Right ventricle myocardium inferior (tissue), 1 donor: Measurements from ENCODE around the gene PRKAG2. TPM values are rescaled to one million over a fixed set of nuclear protein-coding genes. Genes with fewer than 3 reads are reported as not detected.
"Not testable (repeated sequence)": the region's sequence is repeated elsewhere in the genome, so short reads cannot be mapped to it uniquely, and the experiment has no call there.

Experiments
- ATAC-seq: fragments of 200-7000 bp; cut with Tn5 transposase; one replicate; pipeline ENCODE4 v1.9.1; 2020; ENCODE audit warnings: mild to moderate bottlenecking, moderate library complexity
- DNase-seq: peaks from one replicate; pipeline ENCODE4 v3.0.0; 2021; ENCODE audit errors: missing footprints
- intact Hi-C: fragments of 100-400 bp; cut with DNase I; formaldehyde crosslinking; loops from one replicate; pipeline ENCODE4 v1.11.0; 2022
- total RNA-seq: library from RNA; stranded (reverse); fragmentation: NEBNext Ultra II Directional; extraction: Animal tissue kit (Norgen Biotek cat#: 25700); gene quantifications from one replicate; pipeline ENCODE4 v1.2.1, GENCODE V29; 2021
- donor health status: DM: no; HTN: yes; CAD: no; lungs with severe emphysema.

The PRKAG2 gene
- total RNA-seq, 1 donor from 2014 or later = 122 TPM

DNA sequence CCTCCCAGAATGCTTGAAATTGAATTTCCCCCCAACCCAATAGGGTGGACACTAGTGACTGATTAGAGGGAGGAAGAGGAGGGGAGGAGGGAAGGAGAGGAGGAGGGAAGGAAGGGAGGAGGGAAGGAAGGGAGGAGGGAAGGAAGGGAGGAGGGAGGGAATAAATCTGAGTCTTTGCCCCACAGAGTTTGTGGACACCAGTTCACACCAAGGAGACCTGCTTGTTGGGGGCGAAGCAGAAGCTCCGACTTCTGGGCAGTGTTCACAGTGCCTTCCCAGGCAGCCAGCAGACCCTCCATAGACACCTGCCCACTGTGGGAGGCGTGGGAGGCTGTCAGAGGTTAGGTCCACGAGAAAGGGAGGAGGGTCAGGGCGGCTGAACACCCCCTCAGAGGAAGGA lies 44.8 kb downstream of the PRKAG2 start:
- ATAC-seq = no peak

DNA sequence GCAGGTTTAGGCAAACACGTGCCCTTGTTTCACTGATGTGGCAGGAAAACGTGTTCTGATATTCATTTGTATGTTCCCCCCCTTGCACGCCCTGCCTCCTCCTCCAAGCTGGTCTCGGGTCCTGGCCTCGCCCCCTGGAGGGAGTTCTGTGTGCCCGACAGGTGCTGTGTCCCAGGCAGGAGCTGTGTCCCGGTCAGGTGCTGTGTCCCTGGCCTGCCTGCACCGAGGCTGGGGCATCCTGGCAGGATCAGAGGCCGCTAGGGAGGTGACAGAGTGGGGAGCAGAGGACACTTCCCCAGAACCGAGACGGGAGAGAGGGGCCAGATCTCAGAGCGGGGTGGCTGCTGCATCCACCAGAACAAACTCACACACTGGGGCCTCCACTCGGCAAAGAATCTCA lies 45.3 kb downstream of the PRKAG2 start:
- intact Hi-C loops = no loop called here
- no peak for ATAC-seq
- no peak for DNase-seq

More for the DNA sequence above, 44.8 kb downstream of the PRKAG2 start:
- intact Hi-C loops = no loop called here
- DNase-seq = no peak

DNA sequence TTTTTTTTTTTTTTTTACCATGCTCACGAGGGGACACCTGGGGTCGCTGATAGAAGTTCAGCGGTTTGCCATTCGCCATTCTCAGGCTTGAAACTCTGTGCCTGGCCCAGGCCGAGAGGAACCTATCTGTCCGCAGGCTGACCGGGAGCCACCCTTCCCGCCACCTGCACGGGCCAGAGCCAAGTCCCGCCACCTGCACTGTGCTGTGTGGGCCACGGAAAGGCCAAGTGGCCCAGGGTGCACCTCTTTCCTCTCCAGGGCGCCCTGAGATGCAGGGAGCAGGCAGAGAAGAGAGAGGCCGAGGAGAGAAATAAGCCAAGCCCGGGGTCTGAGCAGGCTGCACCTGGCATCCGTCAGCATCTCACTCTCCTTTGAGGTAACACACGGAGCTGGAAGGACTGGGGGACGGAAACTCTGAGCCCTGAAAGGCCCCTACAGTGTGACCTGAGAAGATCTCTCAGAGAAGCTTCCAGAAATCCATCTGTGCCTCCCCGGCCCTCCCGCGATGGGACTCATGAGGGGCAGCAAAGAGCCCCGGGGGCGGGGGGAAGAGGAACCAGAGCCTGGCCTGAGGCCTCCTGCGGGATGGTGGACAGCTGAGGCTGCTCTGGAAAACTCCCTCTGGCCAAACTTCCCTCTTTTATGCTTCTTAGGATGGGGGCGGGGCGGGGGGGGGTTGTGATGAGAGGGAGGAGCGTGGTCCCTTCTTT lies 46.6 kb downstream of the PRKAG2 start:
- intact Hi-C loops = no loop called here
- DNase-seq (peak; percentile 68), ATAC-seq (no peak)

DNA sequence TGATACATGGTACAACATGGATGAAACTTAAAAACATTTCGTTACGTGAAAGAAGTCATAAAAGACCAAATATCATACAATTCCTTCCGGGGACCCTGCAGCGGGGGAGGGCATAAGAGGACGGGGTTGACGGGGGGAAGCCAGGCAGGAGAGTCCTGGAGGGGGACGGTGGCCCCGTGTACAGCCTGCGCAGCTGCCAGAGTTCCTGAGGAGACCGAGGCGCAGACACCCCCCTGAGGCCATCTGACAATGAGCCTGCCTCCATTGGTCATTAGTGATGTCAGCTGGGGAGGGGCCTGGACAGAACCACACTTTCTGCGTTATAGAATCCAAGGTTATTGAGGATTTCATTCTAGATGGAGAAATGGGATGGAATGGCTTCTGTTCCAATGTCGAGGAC lies 47.2 kb downstream of the PRKAG2 start:
- DNase-seq = no peak
- no peak for ATAC-seq
- intact Hi-C loops = no loop called here

DNA sequence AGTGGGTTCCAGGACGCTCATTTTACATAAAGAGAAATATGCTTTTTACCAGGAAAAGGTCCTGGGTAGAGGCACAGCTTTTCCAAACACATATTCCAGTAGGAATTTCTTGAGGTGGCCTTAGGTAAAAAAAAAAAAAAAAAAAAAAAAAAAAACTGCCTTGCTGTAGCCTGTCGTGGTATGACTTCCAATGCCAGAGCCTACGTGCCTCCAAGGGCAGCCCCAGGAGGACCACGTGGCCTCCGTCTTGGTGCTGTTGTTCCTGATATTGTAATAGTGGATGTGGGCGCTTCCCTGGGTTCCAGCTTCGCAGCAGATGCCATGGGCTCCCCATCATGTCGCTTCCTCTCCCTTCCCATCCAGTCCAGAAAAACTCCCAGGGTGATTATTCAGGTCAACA lies 49.3 kb downstream of the PRKAG2 start:
- ATAC-seq = no peak
- DNase-seq = no peak
- intact Hi-C loops = no loop called here

- ATAC-seq, intact Hi-C loops, DNase-seq: not testable (repeated sequence)
These were observed 50.6 kb downstream of the PRKAG2 start for GRCh38 chr7:151826316-151826715.

- DNase-seq = no peak
- intact Hi-C loops = no loop called here
- no peak for ATAC-seq
These were observed 51.2 kb downstream of the PRKAG2 start for GRCh38 chr7:151825721-151826120.

DNA sequence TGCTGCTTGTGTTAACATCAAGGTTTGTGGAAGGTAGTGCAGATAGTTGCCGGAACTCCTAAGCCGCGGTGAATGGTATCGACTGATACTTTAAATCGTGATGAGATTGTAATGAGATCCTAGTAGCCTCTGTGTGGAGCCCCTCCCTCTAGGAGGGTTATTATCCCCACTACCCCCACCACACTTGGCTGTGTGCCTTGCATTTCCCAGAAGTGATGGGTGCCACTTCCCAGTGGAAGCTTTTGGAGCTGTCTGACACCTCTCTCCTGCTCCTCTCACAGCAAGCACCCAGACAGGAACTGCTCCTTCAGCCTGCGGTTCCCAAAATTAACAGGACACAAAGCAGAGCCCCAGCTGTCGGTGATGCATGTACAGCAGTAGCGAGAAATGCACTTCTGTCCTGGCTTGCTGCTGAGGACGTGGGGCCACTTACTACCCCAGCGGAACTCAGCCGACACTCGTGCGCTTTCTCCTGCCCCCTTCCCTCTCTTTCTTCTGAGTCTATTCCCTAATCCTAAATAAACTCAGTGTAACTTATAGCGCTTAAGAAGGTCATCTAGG lies 52.5 kb downstream of the PRKAG2 start:
- intact Hi-C loops = no loop called here
- peak; percentile 64 for DNase-seq
- no peak for ATAC-seq

DNA sequence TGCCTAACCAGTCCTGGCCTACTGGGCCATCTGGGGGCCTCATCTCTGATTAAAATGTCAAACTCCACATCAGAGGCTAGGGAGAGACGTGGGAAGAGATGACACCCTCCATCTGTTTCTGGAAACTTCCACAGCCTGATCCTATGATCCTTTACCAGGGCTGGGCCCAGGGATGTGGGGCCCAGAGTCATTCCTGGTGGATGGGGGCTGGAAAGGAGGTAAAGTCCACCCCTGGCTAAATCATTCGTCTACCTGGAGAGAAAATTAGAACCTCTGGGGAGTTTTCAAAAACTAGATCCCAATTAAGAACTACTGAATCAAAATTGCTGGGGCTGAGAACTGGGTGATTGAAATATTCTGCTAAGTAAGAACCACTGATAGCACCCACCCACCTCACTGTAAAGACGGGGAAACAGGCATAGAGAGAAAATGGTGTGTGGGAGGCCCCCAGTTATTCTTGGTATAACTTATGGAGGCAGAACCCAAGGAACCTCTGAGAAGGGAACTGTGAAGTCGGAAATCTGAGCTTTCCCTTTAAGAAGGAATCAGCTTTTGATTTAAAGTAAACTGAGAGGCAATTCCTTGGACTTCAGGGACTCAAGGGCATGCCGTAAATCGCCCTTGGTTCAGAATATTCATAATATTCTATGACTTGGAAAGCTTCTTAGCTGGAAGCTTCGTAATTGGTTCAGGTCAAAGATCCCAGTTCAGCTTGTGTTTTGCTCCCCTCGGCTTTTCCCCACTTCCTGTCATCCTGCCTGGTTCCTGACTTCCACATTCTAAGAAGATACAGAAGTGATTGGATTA lies 53.1 kb downstream of the PRKAG2 start:
- DNase-seq (no peak), ATAC-seq (no peak)
- intact Hi-C loops = no loop called here

- DNase-seq (peak; percentile 59), ATAC-seq (no peak)
- intact Hi-C loops = no loop called here
These were observed 54.3 kb downstream of the PRKAG2 start for GRCh38 chr7:151822541-151823181.

DNA sequence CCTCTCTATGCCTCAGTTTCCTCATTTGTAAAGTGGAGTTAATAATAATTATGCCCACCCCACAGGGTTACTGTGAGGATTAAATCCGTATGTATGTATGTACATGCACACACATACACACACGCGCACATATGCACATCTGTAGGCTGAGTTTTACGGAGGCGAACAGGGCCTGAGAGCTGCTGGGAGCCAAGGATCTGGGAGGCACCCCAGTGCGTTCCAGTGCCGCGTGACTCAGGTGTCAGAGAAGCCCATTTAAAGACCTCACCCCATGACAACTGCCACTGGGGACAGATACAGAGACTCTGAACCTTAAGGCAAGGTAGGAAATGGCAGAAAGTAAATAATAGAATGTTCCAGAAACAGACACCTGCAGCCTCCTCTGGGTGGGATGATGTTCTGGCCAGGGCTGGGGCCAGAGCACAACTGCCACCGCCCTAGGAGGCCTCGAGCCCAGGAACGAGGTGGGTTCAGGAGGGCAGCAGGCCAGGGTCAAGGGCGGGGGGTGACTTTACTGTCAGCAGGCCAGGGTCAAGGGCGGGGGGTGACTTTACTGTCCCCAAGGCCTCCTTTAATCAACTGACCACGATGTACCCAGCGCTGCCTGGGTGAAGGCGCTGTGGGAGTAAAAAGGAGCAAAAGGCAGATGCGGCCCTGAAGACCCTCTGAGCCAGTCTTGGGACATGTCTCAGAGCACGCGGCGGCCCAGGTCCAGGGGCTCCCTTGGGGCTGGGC lies 54.9 kb downstream of the PRKAG2 start:
- intact Hi-C loops = no loop called here
- DNase-seq (no peak), ATAC-seq (no peak)

DNA sequence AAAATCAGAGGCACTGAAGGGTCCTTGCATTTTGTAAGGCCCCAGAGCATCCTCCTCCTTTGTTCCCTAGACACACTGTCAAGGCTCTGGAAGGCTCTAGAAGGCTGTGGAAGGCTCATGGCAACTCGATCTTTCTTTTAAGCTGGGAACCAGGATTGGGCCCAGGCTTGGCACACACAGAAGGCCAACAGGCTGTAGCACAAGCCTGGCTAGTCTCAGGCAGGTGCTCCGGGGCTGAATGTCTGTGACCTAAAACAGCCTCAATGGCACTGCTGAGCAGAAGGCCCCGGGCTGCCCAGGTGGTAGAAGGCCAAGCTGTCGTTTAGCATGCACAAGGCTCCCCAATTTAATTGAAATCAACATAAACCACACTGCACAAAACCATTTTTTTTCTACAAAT lies 55.7 kb downstream of the PRKAG2 start:
- DNase-seq = no peak
- intact Hi-C loops = no loop called here
- ATAC-seq = no peak

GRCh38 chr7:151820491-151821105 lies 56.3 kb downstream of the PRKAG2 start:
- DNase-seq = no peak
- intact Hi-C loops = no loop called here
- ATAC-seq = no peak

DNA sequence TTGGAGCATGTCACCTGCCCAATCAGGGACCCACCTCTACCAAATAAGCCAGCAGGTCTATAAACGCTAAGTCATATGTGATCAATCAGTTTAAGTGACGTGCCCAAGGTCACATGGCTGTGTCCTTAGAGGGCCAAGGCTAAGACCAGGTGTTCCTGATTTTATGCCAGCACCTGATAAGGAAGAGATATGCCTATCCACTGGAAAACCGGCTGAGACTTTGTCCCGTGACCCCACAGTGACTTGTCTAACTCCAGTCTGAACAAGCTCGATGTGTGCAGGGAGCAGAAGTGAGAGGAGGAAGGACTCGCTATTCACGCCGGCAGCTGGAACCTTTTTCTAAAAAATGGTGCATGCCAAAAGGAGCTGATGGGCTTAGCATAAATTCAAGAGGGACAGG lies 57.0 kb downstream of the PRKAG2 start:
- intact Hi-C loops = no loop called here
- ATAC-seq (no peak), DNase-seq (no peak)

- intact Hi-C loops = no loop called here
- DNase-seq (no peak), ATAC-seq (no peak)
These were observed 58.0 kb downstream of the PRKAG2 start for GRCh38 chr7:151818674-151819519.

GRCh38 chr7:151817981-151818673 lies 58.8 kb downstream of the PRKAG2 start:
- no peak for DNase-seq
- no peak for ATAC-seq
- intact Hi-C loops = no loop called here

GRCh38 chr7:151817315-151817690 lies 59.6 kb downstream of the PRKAG2 start:
- ATAC-seq = no peak
- no peak for DNase-seq
- intact Hi-C loops = no loop called here
